Stimulated activated CD8-positive, alpha-beta memory T cell treated with anti-CD3 and anti-CD28 coated beads, Interleukin-4, amount 100 ng/mL, for 1 hour (primary cell): ENCODE data around the gene CGREF1.
"Not testable (repeated sequence)": the region's sequence is repeated elsewhere in the genome, so short reads cannot be mapped to it uniquely, and the experiment has no call there.

Experiments
- DNase-seq, 2 donors: peaks; one replicate each; pipeline ENCODE4 v3.0.0-alpha.2; 2020; ENCODE audit warnings: low read depth in 2 of 2, low spot score in 1 of 2

CGREF1 gene

DNA sequence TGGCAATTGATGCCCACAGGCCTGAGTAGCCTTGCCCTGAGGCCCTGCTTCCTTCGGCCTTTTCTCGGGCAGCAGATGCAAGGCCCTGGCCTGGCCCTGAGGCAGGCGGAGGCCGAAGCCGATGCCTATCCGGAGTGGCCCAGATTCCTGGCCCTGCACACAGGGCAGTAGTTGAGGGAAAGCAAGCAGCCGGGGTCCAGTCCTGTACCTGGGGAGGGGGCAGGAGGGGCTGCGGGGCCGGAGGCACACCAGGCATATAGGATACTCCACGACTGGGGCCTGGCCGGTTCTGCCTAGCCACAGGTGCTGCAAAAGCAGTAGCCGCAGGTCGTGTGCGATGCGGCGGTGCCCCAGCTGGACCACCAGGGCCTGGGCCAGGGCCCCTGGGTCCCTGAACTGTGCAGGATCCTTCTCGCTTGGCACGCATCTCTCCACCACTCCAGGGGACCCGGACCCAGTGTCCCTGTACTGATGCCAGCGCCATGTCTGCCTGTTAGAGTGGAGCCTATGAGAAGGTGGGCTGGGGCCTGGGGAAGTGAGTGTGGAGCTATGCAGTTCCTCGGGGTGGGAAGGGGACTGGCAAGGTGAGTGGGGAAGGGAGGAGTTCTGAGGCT lies 18.5 kb upstream of the CGREF1 start:
- no peak for DNase-seq

DNA sequence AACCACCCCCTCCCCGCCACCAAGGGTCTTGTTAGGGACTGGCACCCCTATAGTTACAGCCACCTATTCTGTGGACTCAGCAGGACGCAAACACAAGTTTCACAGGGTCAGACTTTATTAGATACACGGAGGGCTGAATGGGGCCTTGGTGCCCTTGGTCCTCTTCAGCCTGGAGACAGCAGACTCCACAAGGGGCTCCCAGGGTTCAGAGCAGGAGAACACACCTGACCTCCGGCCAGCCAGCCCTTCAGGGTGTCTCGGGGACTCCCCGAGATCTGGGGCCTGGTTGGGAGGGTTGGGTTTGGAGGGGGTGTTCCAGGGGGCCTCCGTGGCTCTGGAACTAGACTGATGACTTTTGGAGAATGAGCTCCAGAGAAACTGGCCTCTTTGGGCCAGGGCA lies 17.8 kb upstream of the CGREF1 start:
- no peak for DNase-seq

DNA sequence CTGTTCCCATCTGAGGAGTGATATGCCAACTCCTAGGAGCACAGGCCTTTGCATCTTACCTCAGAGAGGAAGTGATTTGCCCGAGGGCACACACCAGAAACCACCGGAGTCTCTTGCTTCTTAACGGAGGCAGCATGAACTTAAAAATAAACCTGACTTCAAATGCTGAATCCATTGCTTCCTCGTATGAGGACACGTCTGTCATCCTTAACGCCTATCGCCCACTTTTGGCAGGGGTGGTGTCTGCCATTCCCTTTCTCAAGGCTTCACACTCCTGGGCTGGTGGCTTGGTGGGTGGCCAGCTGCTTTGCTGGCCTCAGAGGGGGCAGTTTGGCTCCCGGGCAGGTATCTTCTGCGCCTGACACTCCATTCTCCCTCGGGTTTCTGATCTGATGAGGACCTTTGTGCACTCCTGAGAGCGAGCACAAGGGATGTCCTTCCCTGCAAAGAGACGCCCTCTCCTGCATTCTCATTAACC lies 16.6 kb upstream of the CGREF1 start:
- no peak for DNase-seq

DNA sequence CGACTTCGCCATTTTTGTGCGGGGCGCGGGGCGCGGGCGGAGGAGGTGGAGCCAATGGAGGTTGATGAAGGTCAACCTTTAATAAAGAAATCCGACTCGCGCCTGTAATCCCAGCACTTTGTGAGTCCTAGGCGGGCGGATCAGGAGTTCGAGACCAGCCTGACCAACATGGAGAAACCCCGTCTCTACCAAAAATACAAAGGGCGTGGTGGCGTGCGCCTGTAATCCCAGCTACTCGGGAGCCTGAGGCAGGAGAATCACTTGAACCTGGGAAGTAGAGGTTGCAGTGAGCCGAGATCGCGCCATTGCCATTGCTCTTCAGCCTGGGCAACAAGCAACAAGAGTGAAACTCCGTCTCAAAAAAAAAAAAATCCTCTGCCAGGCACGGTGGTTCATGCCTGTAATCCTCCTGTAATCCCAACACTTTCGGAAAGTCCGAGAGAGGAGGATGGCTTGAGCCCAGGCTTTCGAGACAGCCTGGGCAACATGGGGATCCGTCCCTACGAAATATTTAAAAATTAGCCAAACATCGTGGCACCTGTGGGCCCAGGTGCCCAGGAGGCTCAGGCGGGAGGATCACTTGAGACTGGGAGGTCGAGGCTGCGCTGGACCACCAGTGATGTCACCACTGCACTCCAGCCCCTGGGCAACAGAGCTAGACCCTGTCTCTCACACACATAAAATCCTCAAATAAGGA lies 16.0 kb upstream of the CGREF1 start:
- DNase-seq: no peak

DNA sequence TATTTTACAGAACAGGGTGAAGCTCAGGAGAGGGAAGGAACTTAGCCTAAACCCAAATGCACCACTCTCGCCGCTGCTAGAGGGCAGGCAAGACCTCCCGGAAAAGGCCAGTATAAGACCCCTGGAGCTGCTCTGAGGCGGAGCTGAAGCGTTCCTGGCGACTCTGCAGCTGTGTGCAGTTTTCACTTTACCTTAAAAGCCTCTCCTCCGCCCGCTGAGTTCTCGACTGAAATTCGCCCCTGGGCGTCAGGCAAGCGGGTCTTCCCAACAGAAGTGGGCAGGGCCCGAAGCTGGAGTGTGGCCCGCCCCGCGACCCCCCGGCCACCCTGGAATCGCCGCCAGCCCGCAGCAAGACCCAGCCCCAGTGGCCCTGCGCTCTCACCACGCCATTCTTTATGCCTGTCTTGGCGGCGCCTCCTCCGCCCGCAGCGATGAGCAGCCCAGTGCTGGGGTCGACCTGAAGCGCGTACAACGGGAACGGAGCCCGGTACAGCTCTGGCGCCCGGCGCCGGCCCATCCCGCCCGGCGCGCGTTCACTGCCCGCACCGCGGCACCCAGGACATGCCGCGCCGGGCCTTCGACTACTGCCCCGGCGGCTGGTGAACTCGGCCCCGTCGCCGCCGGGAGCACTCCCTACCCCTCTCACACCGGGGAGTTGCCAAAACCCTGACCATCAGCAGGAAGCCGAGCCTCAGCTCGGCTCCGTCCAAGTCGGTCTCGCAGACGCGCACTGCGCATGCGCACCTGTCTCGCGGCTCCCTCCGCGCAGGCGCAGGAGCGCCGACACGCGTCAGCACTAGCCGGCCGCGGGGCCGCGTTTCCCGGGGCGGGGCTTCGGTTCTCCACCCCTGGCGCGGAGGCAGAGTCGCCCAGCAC lies 15.2 kb upstream of the CGREF1 start, which contains the start of gene PREB:
Gene PREB, minus strand, starts transcription at position 732 of the 876 bp plus-strand sequence. Its CDS starts 215 bp downstream, at position 517.
- DNase-seq: peak; percentile 93 to 97

DNA sequence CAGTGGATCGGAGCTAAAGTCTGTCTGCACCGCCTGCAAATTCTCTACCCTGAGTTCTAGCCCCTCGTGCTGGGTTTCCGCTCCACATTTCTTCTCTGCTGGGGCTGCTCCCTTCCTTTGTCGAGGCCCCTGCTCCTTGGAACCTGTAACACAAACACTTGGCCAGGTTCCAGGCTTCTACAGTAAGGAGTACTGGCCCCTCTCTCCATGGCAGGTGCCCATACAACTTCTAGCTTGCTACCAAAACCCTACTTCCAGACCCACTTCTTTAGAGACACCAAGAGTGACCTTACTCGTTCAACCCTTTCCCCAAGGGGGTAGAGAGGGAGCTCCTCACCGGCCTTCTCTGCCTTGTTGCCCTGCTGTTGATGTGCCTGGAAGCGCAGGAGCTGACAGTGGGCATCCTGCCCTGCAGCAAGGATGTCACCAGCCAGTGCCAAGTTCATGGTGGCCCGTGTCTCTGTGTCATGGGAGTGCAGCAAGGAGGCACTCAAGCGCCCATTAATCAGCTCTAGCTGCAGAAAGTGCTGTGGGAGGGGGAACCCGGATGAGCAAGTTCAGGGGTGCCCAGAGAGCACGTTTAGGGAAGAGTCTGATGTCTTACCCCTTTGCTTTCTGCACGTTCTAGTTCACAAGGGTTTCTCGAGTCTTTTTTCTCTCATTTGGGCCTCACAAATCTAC lies 14.4 kb upstream of the CGREF1 start:
- DNase-seq: no peak

DNA sequence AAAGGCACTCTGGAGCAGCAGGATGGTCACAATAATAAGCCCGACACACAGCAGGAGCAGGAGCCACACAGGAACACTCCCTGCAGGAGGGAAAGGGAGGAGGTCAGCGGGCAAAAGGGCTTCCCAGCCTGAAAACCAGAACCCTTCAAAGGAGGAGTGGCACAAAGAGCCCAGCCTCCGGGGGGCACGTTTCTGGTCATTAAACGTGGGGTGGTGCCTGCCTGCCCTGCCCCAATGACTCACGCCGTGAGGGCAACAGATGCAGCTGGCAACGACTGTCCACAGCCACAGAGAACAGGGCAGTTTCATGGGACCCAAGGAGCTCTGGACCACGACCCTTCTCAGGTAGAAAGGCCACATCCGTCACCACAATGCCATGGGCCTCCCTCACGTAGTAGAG lies 12.5 kb upstream of the CGREF1 start:
- DNase-seq: no peak

DNA sequence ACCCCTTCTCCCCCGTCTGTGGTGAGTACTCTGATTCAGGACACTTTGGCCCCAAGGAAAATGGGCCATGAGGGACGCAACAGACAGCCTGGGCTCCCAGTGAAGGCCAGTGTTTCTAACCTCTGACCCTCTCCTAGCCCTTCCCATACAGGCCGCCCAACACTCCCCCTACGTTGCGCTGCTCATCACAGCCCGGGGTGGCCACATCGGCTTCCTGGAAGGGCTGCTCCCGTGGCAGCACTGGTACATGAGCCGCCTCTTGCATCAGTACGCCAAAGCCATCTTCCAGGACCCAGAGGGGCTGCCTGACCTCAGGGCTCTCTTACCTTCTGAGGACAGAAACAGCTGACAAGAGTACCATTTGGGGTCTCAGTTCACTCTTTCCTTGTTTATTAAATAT lies 11.5 kb upstream of the CGREF1 start:
- no peak for DNase-seq

DNA sequence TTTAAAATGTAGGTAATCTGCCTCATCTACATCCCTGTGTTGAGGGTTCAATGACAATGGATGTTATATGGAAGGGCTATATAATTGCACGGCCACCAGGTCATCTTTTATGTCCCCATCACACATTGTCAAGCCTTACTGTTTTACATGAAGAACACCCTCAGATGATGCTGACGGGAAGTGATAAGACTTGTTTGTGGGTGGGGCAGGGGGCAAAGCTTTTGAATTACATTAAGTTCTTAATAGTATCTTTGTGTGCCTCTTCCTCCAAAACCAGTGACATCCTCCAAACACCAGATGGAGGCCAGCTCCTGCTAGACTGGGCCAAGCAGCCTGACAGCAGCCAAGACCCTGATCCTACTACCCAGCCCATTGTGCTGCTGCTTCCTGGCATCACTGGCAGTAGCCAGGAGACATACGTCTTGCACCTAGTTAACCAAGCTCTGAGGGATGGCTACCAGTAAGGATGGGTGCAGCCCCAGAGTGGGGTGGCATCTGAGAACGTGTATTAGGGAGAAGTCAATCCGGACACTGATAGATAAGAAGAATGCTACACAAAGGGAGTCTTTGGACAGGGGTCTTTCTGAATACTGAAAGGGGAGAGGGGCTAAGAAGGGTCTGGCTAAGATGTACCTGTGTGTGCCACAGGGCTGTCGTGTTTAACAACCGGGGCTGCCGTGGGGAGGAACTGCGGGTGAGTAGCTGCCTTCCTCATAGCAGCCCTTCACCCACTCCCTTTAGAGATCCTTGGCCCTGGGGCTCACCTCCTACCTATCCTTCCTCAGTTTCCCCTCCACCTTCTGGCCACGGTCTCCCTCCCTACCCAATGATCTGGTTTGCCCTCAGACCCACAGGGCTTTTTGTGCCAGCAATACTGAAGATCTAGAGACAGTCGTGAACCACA lies 10.0 kb upstream of the CGREF1 start:
- DNase-seq: no peak

DNA sequence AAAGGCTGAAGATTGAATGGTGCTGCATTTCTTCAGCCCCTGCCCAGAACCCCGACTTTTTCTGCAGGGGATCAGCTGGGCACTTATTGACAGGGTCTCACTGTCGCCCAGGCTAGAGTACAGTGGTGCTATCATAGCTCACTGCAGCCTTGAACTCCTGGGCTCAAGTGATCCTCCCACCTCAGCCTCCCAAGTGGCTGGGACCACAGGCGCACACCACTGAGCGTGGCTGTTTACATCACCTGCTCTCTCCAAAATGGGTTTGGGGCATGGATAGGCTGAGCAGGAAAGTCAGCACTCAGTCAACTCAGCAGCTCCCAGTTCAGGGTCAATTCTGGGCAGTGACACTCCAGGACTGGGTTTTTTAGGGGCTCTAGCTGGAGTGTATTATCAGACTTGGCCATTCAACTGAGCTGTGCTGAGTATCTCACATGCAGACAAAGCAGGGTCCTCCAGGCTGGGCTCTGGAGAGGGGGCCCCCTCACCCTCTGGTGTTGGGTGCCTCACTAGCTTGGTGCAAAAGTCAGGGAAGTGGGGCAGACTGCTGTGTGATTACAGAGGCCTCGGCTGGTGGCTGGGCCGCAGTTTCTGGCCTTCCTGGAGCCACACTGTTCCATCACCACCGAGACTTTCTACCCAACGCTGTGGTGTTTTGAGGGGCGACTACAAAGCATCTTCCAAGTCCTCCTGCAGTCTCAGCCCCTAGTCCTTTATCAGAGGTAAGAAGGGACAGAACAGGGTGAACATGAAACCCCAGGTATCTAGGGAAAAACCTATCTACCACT lies 9.1 kb upstream of the CGREF1 start:
- no peak for DNase-seq

DNA sequence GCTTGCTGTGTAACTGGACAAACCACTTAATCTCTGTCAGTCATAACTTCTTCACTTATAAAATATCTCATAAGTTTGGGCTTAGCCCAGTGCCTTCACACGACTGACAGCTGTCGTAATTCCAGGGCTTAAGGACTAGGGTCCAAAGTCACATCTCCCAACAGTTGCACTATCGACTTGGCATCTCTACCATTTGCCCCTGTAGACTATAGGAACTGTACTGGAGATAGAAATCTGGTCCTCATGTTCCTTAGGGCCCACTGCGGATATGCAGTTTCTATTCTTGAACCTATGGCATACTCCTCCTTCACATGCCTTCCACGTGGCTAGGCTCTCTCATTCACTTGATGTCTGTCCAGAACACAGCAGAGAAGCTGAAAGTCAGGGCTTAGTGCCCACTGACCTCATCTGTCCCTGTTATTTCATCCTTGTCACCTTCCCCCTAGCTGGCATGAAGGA lies 7.4 kb upstream of the CGREF1 start:
- DNase-seq: no peak

DNA sequence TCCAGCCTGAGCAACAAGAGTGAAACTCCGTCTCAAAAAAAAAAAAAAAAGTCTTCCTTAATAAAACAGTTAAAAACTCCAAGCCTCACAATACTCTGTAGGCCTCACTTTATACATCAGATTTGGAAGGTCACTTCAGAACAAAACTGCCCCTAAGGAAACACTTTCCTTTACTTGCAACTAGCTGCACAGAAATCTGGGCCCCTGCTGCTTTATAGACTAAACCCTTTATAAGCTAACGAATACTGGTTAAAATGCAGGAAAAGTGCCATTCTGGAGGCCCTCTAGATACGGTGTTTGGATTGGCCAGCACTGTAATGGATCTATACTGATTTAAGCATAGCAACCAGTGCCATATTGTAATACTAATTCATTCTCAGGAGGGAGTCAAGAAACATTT lies 6.2 kb upstream of the CGREF1 start:
- no peak for DNase-seq

DNA sequence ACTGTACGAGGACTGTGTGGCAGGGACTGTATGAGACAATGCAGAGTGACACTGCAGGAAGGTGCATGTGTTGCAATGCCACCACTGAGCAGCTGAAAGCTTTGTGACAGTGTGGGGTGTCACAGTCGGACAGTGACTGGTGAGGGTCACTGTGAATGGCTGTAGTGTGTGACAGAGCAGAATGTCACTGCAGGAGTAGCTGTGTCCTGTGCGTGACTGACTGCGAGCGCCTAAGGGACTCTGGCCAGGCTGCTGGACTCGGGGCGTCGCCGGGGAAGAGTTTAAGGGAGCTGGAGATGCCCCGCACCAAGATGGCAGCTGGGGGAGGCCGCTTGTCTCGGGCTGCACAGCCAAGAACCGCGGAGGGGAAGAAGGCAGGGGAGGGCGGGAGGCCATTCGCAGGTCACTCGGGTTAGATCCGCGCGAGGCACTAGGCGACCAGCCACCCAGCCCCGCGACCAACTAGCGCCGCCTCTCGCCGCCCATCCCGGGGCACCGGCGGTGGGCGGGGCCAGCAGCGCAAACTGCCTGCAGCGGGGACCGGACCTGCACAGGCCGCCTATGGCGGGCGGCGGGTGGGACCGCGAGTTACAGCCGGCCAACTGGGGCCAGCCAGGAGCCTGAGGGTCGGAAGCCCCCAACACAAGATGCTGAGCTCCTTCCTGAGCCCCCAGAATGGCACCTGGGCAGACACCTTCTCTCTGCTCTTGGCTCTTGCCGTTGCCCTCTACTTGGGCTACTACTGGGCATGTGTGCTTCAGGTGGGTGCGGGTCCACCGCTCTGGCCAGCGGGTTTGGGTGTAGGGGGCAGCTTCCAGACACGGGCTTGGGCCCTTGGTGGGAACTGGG lies 4.6 kb upstream of the CGREF1 start, which contains the start of gene ABHD1:
Gene ABHD1, plus strand, starts transcription at position 514 of the 849 bp plus-strand sequence. Its CDS starts 134 bp downstream, at position 648.
- DNase-seq: peak; percentile 7 to 41

DNA sequence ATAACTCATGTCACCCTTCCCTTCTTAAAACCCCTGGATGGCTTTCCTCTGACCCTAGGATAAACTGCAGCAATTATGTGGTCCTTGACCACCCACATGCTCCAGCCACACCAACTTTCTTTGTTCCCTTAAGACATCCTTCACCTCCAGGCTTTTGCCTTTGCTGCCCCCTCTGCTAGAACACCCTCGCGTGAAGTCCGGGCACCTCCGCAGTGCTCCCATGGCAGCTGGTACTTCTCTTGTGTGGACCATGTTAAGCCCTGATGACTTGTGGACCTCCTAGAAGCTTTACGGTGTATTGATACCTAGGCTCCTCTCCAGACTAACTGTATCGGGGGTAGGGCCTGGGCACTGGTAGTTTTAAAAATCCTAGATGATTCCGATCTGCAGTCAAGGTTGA lies 3.9 kb upstream of the CGREF1 start:
- no peak for DNase-seq

DNA sequence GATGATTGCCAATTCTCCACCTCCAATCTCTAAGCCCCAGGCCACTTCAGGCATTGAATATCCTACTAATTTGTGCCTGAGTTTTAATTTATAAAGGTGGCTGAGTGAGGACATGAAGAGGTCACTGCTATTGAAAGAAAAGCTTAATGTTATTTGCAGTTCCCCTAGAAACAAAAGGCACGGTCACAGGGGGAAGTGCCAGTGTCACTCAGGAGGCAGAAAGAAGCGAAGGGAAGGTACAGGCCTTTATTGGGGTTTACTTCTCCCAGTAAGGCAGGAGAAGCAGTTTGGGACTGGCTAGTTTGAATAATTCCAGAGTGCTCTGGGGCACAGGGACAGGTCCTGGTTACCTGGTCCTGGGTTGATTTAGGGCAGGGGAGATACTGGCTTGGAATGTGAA lies 3.0 kb upstream of the CGREF1 start:
- DNase-seq: no peak

DNA sequence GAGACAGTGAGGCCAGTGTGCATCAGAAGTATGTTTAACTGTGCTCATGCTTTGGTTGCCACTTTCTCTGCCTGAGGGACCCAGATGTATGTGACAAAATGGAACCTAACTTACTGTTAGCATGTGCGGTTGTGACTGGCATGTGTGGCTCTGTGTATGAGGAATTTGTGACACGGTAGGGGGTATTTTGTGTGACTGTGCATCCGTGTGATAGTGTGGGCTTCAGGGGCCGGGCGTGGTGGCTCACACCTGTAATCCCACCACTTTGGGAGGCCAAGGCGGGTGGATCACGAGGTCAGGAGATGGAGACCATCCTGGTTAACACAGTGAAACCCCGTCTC lies 372 bp upstream of the CGREF1 start:
- DNase-seq: not testable (repeated sequence)

DNA sequence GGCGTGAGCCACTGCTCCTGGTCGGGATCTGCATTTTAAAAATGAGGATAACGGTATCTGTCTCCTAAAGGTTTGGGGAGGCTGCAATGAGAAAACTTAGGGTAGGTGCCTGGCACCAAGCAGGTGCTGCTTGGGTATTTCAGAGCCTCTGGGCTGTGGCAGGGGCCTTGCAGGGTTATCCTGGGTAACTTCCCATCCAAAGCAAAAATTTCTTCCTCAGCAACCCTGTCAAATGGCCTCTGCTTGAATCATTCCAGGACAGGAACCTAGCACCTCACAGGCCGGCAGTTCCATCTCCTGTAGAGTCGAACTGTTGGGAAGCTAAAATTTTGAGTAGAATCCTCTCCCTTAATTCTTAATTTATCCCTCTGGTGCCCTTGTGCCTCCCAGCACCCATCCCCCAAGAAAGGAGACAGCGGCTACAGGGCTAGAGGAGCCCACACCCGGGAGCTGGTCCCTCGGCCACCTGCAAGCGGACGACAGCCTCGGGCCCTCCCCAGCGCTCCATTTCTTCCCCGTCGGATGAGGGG lies 868 bp downstream of the CGREF1 start:
- DNase-seq: no peak

DNA sequence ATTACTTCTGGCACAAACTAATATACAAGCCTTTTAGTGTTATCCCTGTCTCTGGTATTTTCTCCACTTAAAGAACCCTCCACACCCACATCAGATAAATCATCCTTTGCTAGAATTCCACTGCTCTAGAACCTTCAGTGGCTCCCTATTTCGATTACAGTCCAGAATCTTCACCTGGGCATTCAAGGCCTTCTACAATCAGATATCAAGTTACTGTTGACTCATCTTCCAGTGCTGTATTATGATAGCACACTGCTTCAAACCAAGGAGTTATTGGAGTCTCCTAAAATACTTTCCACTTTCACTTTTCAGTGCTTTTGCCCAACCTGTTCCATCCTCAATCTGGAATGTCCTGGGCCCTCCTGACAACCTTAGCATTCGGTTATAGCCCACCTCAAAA lies 3.4 kb downstream of the CGREF1 start:
- DNase-seq: no peak
